Measurements from ENCODE around the gene PML.
"Not testable (repeated sequence)": the region's sequence is repeated elsewhere in the genome, so short reads cannot be mapped to it uniquely, and the experiment has no call there.

PML gene

DNA sequence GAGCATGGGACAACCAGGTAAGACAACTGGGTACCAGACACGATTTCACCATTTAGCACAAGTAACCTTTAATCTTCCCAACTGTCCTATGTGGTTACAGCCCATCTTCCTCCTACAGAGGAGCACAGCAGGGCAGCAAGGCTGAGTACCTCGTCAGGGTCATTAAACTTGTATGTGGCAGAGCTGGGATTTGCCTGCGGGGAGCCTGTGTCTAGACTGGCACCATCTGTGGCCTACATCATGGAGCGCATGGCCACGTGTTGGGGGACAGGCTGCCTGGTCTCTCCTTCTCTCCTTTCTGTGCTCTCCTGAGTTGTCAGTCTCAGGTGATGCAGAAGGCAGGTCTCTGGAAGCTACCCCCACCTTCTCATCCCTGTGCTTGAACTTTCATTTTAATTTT is 55.6 kb downstream of the PML start:
- DNase-seq, result no peak
- H3K4me3 ChIP-seq (ENCODE audit: low read length), result no peak overlapping the region
- H4K20me1 ChIP-seq (ENCODE audit: insufficient read depth, low read length), result no peaks in the 10 kb centered on the region
- no peak overlapping the region for H3K9ac ChIP-seq (ENCODE audit: low read length)
- no peak overlapping the region for H3K27ac ChIP-seq (ENCODE audit: low read length)
- H3K9me2 ChIP-seq (replicated peaks; ENCODE audit: insufficient read depth, low read length), result no peaks in the 10 kb centered on the region
- TF ChIP-seq, protein P1, sequence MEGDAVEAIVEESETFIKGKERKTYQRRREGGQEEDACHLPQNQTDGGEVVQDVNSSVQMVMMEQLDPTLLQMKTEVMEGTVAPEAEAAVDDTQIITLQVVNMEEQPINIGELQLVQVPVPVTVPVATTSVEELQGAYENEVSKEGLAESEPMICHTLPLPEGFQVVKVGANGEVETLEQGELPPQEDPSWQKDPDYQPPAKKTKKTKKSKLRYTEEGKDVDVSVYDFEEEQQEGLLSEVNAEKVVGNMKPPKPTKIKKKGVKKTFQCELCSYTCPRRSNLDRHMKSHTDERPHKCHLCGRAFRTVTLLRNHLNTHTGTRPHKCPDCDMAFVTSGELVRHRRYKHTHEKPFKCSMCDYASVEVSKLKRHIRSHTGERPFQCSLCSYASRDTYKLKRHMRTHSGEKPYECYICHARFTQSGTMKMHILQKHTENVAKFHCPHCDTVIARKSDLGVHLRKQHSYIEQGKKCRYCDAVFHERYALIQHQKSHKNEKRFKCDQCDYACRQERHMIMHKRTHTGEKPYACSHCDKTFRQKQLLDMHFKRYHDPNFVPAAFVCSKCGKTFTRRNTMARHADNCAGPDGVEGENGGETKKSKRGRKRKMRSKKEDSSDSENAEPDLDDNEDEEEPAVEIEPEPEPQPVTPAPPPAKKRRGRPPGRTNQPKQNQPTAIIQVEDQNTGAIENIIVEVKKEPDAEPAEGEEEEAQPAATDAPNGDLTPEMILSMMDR (IDR thresholded peaks at IDR 0.05; ENCODE audit: low read length), result no peak
- TF ChIP-seq EZH2 (optimal IDR thresholded peaks at IDR 0.05; ENCODE audit: low read depth, low read length) (no peak), EZH2phosphoT487 (IDR thresholded peaks at IDR 0.05; ENCODE audit: low read length) (no peak)
- no peaks in the 10 kb centered on the region for H3K79me2 ChIP-seq (ENCODE audit: low read length)
- H3K27me3 ChIP-seq (replicated peaks; ENCODE audit: insufficient read depth, low read length), result peaks cover 11% of the 10 kb centered on the region
- no peaks in the 10 kb centered on the region for H3K9me3 ChIP-seq (replicated peaks; ENCODE audit: insufficient read depth, low read length)
- H2AFZ ChIP-seq (ENCODE audit: low read length), result no peak overlapping the region
- H3F3A ChIP-seq (ENCODE audit: insufficient read depth, low read length), result no peaks in the 10 kb centered on the region
- H3K4me1 ChIP-seq (ENCODE audit: low read length), result no peaks in the 10 kb centered on the region
- H3K4me2 ChIP-seq (ENCODE audit: low read depth, low read length), result no peak overlapping the region
- H3K36me3 ChIP-seq (replicated peaks; ENCODE audit: insufficient read depth, low read length), result no peaks in the 10 kb centered on the region

DNA sequence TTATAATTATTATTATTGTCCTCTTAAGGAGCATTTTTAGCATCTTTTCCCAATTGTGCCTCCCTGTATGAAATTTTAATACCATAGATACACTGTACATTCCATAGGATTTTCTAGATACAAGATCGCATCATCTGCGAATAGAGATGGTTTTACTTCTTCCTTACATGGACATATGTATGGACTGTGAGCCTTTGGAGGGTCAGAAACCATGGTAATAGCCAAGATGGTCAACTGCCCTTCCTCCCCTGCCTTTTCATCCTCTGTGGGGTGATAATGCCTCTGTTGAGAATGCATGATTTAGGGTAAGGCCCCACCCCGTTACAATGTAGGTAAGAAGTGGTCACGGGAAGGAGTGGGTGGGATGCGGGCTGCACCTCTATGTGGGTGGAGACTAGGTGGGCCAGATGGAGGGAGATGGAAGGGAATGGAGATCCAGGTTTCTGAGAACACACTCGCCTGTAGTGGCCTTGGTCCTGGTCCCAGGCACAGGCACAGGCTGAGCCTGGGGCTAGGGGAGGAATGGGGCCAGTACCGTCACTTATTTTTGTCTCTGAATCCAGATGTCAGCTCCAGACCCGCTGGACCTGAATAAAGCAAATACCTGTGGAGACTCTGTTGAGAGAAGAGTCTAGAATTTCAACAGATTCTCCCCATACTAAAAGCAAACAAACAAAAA is 56.2 kb downstream of the PML start:
- Histone ChIP-seq H3F3A (ENCODE audit: insufficient read depth, low read length) (no peaks in the 10 kb centered on the region), H2AFZ (ENCODE audit: low read length) (no peak overlapping the region), H3K27ac (ENCODE audit: low read length) (no peak overlapping the region), H4K20me1 (ENCODE audit: insufficient read depth, low read length) (no peaks in the 10 kb centered on the region), H3K9me2 (replicated peaks; ENCODE audit: insufficient read depth, low read length) (no peaks in the 10 kb centered on the region), H3K4me3 (ENCODE audit: low read length) (no peak overlapping the region), H3K4me1 (ENCODE audit: low read length) (no peaks in the 10 kb centered on the region), H3K9ac (ENCODE audit: low read length) (no peak overlapping the region), H3K9me3 (replicated peaks; ENCODE audit: insufficient read depth, low read length) (no peaks in the 10 kb centered on the region), H3K4me2 (ENCODE audit: low read depth, low read length) (no peak overlapping the region), H3K27me3 (replicated peaks; ENCODE audit: insufficient read depth, low read length) (peaks cover 15% of the 10 kb centered on the region), H3K79me2 (ENCODE audit: low read length) (no peaks in the 10 kb centered on the region), H3K36me3 (replicated peaks; ENCODE audit: insufficient read depth, low read length) (no peaks in the 10 kb centered on the region)
- no peak for DNase-seq
- TF ChIP-seq, protein P1 (IDR thresholded peaks at IDR 0.05; ENCODE audit: low read length), result no peak
- TF ChIP-seq EZH2phosphoT487 (IDR thresholded peaks at IDR 0.05; ENCODE audit: low read length), result no peak
- no peak for TF ChIP-seq EZH2 (optimal IDR thresholded peaks at IDR 0.05; ENCODE audit: low read depth, low read length)

DNA sequence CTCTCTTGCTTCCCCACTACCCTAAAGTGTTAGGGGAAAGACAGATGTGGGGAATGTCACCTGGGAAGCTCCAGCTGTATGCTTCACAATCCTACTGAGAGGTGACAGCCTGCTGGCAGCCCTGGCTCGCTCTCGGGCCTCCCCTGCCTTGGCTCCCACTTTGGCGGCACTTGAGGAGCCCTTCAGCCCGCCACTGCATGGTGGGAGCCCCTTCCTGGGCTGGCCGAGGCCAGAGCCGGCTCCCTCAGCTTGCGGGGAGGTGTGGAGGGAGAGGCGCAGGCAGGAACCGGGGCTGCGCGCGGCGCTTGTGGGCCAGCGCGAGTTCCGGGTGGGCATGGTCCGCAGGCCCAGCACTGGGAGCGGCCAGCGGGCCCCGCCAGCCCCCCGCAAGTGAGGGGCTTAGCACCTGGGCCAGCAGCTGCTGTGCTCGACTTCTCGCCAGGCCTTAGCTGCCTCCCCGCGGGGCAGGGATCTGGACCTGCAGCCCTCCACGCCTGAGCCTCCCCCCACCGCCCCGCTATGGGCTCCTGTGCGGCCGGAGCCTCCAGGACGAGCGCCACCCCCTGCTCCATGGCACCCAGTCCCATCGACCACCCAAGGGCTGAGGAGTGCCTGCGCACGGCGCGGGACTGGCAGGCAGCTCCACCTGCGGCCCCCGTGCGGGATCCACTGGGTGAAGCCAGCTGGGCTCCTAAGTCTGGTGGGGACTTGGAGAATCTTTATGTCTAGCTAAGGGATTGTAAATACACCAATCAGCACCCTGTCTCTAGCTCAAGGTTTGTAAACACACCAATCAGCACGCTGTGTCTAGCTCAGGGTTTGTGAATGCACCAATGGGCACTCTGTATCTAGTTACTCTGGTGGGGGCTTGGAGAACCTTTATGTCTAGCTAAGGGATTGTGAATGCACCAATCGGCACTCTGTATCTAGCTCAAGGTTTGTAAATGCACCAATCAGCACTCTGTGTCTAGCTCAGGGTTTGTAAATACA is 58.0 kb downstream of the PML start:
- not testable (repeated sequence) for H3K4me3 ChIP-seq (ENCODE audit: low read length); H3K4me2 ChIP-seq (ENCODE audit: low read depth, low read length); H3K9ac ChIP-seq (ENCODE audit: low read length); H3K36me3 ChIP-seq (replicated peaks; ENCODE audit: insufficient read depth, low read length); H3K4me1 ChIP-seq (ENCODE audit: low read length); H3K79me2 ChIP-seq (ENCODE audit: low read length); H3F3A ChIP-seq (ENCODE audit: insufficient read depth, low read length); H3K27ac ChIP-seq (ENCODE audit: low read length); H3K9me3 ChIP-seq (replicated peaks; ENCODE audit: insufficient read depth, low read length); DNase-seq; H2AFZ ChIP-seq (ENCODE audit: low read length); H4K20me1 ChIP-seq (ENCODE audit: insufficient read depth, low read length); H3K9me2 ChIP-seq (replicated peaks; ENCODE audit: insufficient read depth, low read length)
- peaks cover 15% of the 10 kb centered on the region for H3K27me3 ChIP-seq (replicated peaks; ENCODE audit: insufficient read depth, low read length)
